HL-60 (cell line): ENCODE measurements around the gene DARS1.
A peak's percentile ranks its signal among the peaks of the same experiment; 100 is the strongest.

ENCODE experiments used
- DNase-seq, 2 experiments: peaks; one replicate each; pipeline ENCODE4 v3.0.0-alpha.2; 2010 to 2020; ENCODE audit warnings: low read depth in 1 of 2, low spot score in 1 of 2
- H3K27ac ChIP-seq: fragments of 250-450 bp; sonication (Bioruptor Pico); replicated peaks from 2 replicates; pipeline ENCODE4 v1.5.1; 2020; ENCODE audit warnings: mild to moderate bottlenecking, moderate library complexity
- H3K27me3 ChIP-seq: fragments of 250-450 bp; sonication (Bioruptor Pico); 2 replicates; pipeline ENCODE4 v1.5.1; 2021; ENCODE audit warnings: mild to moderate bottlenecking, moderate library complexity; ENCODE audit not compliant: insufficient read depth, poor library complexity, severe bottlenecking
- H3K4me3 ChIP-seq: replicated peaks from 2 replicates; pipeline ENCODE4 v1.5.1; 2011; ENCODE audit warnings: mild to moderate bottlenecking, control low read depth, low read length; ENCODE audit not compliant: insufficient read depth
- GABPA ChIP-seq: IDR thresholded peaks from 2 replicates; pipeline ENCODE4 v1.6.1; 2012; ENCODE audit warnings: low read depth
- POLR2AphosphoS5 ChIP-seq: IDR thresholded peaks from 2 replicates; pipeline ENCODE4 v1.6.1; 2012; ENCODE audit warnings: low read depth
- SPI1 ChIP-seq: IDR thresholded peaks from 2 replicates; pipeline ENCODE4 v1.6.1; 2012; ENCODE audit warnings: low read depth, mild to moderate bottlenecking, borderline replicate concordance
- TF ChIP-seq, protein P1 (sequence below): IDR thresholded peaks from one replicate; pipeline ENCODE4 v1.5.1; 2011; ENCODE audit warnings: low read length, control low read depth, inconsistent platforms; ENCODE audit not compliant: insufficient read depth
- TF ChIP-seq, protein P2 (sequence below): IDR thresholded peaks from 2 replicates; pipeline ENCODE4 v1.6.1; 2012; ENCODE audit warnings: low read depth; ENCODE audit not compliant: insufficient replicate concordance

DARS1 gene

DNA sequence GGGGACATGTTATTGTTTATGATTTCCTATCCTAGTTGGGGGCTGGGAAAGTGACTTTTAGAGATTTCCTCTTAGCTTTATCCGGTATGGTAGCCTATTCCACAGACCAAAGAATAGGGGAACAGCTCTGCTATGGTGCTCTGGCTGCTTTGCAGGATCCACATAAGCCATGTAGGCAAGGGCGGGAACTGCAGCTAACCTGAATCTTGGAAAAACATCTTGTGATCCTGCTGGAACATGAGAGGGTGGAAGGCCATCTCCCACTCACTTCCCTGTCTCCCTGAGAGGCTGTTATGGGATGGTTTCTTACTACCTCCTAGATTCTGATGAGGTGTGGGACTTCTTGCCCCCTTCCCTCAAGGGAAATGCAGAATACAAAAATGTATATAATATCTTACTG lies 2.0 kb upstream of the DARS1 start:
- H3K27me3 ChIP-seq = no peaks in the 10 kb centered on the region
- DNase-seq = no peak
- H3K27ac ChIP-seq = no peak overlapping the region
- no peak overlapping the region for H3K4me3 ChIP-seq
- TF ChIP-seq GABPA (no peak), SPI1 (no peak), POLR2AphosphoS5 (no peak)
- TF ChIP-seq, protein P1, sequence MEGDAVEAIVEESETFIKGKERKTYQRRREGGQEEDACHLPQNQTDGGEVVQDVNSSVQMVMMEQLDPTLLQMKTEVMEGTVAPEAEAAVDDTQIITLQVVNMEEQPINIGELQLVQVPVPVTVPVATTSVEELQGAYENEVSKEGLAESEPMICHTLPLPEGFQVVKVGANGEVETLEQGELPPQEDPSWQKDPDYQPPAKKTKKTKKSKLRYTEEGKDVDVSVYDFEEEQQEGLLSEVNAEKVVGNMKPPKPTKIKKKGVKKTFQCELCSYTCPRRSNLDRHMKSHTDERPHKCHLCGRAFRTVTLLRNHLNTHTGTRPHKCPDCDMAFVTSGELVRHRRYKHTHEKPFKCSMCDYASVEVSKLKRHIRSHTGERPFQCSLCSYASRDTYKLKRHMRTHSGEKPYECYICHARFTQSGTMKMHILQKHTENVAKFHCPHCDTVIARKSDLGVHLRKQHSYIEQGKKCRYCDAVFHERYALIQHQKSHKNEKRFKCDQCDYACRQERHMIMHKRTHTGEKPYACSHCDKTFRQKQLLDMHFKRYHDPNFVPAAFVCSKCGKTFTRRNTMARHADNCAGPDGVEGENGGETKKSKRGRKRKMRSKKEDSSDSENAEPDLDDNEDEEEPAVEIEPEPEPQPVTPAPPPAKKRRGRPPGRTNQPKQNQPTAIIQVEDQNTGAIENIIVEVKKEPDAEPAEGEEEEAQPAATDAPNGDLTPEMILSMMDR = no peak
- TF ChIP-seq, protein P2, sequence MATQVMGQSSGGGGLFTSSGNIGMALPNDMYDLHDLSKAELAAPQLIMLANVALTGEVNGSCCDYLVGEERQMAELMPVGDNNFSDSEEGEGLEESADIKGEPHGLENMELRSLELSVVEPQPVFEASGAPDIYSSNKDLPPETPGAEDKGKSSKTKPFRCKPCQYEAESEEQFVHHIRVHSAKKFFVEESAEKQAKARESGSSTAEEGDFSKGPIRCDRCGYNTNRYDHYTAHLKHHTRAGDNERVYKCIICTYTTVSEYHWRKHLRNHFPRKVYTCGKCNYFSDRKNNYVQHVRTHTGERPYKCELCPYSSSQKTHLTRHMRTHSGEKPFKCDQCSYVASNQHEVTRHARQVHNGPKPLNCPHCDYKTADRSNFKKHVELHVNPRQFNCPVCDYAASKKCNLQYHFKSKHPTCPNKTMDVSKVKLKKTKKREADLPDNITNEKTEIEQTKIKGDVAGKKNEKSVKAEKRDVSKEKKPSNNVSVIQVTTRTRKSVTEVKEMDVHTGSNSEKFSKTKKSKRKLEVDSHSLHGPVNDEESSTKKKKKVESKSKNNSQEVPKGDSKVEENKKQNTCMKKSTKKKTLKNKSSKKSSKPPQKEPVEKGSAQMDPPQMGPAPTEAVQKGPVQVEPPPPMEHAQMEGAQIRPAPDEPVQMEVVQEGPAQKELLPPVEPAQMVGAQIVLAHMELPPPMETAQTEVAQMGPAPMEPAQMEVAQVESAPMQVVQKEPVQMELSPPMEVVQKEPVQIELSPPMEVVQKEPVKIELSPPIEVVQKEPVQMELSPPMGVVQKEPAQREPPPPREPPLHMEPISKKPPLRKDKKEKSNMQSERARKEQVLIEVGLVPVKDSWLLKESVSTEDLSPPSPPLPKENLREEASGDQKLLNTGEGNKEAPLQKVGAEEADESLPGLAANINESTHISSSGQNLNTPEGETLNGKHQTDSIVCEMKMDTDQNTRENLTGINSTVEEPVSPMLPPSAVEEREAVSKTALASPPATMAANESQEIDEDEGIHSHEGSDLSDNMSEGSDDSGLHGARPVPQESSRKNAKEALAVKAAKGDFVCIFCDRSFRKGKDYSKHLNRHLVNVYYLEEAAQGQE = no peak

DNA sequence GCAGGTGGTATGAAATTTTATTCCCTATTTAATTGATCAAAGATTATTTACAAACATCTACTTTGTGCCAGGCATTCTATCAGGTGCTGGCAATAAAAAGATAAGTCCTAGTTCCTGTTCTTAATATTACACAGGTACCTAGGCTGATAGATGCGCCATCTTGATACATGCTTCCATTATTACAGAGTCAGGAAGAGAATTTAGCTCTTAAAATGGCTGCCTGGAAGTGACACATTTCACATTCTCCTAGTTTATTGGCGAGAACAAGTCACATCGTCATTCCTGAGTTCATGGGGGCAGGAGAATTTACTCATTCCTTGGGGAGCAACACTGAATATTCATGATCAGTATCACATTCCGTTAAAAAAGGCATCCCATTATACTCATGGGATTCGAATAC lies 1.1 kb upstream of the DARS1 start:
- TF ChIP-seq SPI1 (no peak), GABPA (no peak), POLR2AphosphoS5 (no peak)
- TF ChIP-seq, protein P1 = no peak
- TF ChIP-seq, protein P2 = no peak
- DNase-seq = no peak
- no peak overlapping the region for H3K4me3 ChIP-seq
- H3K27me3 ChIP-seq = no peaks in the 10 kb centered on the region
- H3K27ac ChIP-seq = peak overlapping the region; percentile 99

DNA sequence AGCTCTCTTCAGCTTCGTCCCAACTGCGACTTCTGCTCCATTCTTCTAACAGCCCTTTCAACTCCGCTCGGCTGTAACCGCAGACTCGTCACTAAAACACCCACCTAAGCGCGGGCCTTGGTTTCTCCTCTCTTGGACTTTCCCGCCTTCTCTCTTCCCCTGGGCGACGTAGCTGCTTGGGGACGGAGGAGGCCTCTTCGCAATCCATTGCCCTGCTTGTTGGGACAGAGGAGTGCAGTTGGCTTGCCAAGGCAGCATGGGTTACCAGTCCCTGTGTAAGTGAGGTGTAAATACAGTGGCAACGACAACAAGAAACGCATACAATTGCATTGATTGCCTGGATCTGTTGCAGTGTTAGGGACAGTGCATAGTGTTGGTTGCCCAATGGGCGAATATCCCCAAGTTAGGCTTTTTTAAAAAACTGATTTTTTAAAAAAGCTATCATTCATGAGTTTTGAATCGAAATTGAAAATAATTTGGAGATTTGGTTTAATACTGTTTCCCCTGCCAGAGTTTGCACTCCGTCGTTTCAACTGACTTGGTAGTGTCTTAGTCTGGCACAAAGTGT lies 484 bp upstream of the DARS1 start:
- DNase-seq = peak; percentile 67 to 71
- TF ChIP-seq GABPA = no peak
- TF ChIP-seq, protein P1 = no peak
- TF ChIP-seq POLR2AphosphoS5 = no peak
- TF ChIP-seq, protein P2 = no peak
- TF ChIP-seq SPI1 = no peak
- Histone ChIP-seq H3K27ac (peak overlapping the region; percentile 99), H3K4me3 (peak overlapping the region; percentile 72), H3K27me3 (no peaks in the 10 kb centered on the region)
